SK-N-SH (cell line): Measurements from ENCODE around the gene PLA2G6. TPM values are rescaled to one million over a fixed set of nuclear protein-coding genes. Genes with fewer than 3 reads are reported as not detected.

Experiments used
- CTCF ChIA-PET: fragments of 300-600, 350-600 bp; formaldehyde crosslinking; extraction: SDS; loops from one replicate; lab custom pipeline; 2021; lab: Yijun Ruan, JAX
- POLR2A ChIA-PET: fragments of 350-600 bp; sonication (Branson Sonifier 250); formaldehyde crosslinking; extraction: SDS; loops from one replicate; lab custom pipeline; 2020; ENCODE audit warnings: antibody characterized with exemption, inconsistent platforms; lab: Yijun Ruan, JAX
- DNase-seq: peaks from one replicate; pipeline ENCODE4 v3.0.0; 2012
- H2AFZ ChIP-seq: fragments of 200-600 bp; sonication (generic); 2 replicates; pipeline ENCODE4 v1.8.1; 2016; ENCODE audit warnings: antibody characterized with exemption, mild to moderate bottlenecking, low read depth
- H3F3A ChIP-seq: fragments of 200-600 bp; sonication (generic); replicated peaks from 2 replicates; pipeline ENCODE3; 2016; ENCODE audit warnings: antibody characterized with exemption, mild to moderate bottlenecking; ENCODE audit not compliant: insufficient read depth
- H3K27ac ChIP-seq, 2 experiments: fragments of 200-500 bp in 1 of 2; fragments of 200-600 bp in 1 of 2; sonication (Bioruptor generic) in 1 of 2; sonication (generic), shearing (Covaris generic) in 1 of 2; 2 replicates each; pipeline versions ENCODE4 v1.5.1 to v1.6.1; 2014 to 2016; ENCODE audit warnings: low read depth in 2 of 2, inconsistent platforms in 1 of 2, low read length in 1 of 2, mild to moderate bottlenecking in 1 of 2, mixed read lengths in 1 of 2
- H3K27me3 ChIP-seq: fragments of 200-600 bp; sonication (generic), shearing (Covaris generic); 2 replicates; pipeline ENCODE4 v1.6.1; 2016; ENCODE audit warnings: mixed run types; ENCODE audit not compliant: insufficient read depth
- H3K36me3 ChIP-seq, 2 experiments: fragments of 200-500 bp in 1 of 2; fragments of 200-600 bp in 1 of 2; sonication (Bioruptor generic) in 1 of 2; sonication (generic) in 1 of 2; replicated peaks in 1 of 2; 2 replicates each; pipeline versions ENCODE3 to v1.5.1; 2014 to 2016; ENCODE audit warnings: low read length in 1 of 2, mild to moderate bottlenecking in 1 of 2; ENCODE audit not compliant: insufficient read depth in 2 of 2, control insufficient read depth in 1 of 2
- H3K4me1 ChIP-seq, 2 experiments: fragments of 200-500 bp in 1 of 2; fragments of 200-600 bp in 1 of 2; sonication (Bioruptor generic) in 1 of 2; sonication (generic), shearing (Covaris generic) in 1 of 2; 2 replicates each; pipeline versions ENCODE4 v1.5.1 to v1.6.1; 2014 to 2016; ENCODE audit warnings: low read depth in 1 of 2, low read length in 1 of 2, mixed run types in 1 of 2; ENCODE audit not compliant: insufficient read depth in 2 of 2, control insufficient read depth in 1 of 2
- H3K4me2 ChIP-seq: fragments of 200-600 bp; sonication (generic), shearing (Covaris generic); 2 replicates; pipeline ENCODE4 v1.6.1; 2017; ENCODE audit warnings: mixed run types
- H3K4me3 ChIP-seq, 2 experiments: fragments of 200-500 bp in 1 of 2; fragments of 200-600 bp in 1 of 2; sonication (Bioruptor generic) in 1 of 2; sonication (generic), shearing (Covaris generic) in 1 of 2; 2 replicates each; pipeline versions ENCODE4 v1.5.1 to v1.8.1; 2014 to 2016; ENCODE audit warnings: low read depth in 2 of 2, inconsistent platforms in 1 of 2, low read length in 1 of 2, mild to moderate bottlenecking in 1 of 2, mixed read lengths in 1 of 2, moderate library complexity in 1 of 2
- H3K79me2 ChIP-seq: fragments of 200-600 bp; sonication (generic); 2 replicates; pipeline ENCODE4 v1.8.1; 2017; ENCODE audit warnings: mild to moderate bottlenecking; ENCODE audit not compliant: insufficient read depth
- H3K9ac ChIP-seq: fragments of 200-600 bp; sonication (generic); 2 replicates; pipeline ENCODE4 v1.6.1; 2017; ENCODE audit warnings: mixed run types
- H3K9me2 ChIP-seq: fragments of 200-600 bp; sonication (generic); 2 replicates; pipeline ENCODE4 v1.6.1; 2017; ENCODE audit warnings: mixed run types
- H3K9me3 ChIP-seq: fragments of 200-600 bp; sonication (generic); 2 replicates; pipeline ENCODE4 v1.6.1; 2017; ENCODE audit warnings: mixed run types, mild to moderate bottlenecking, moderate library complexity
- H4K20me1 ChIP-seq: fragments of 200-600 bp; sonication (generic); 2 replicates; pipeline ENCODE4 v1.6.1; 2017; ENCODE audit warnings: mild to moderate bottlenecking, mixed run types; ENCODE audit not compliant: insufficient read depth
- FOSL2 ChIP-seq: IDR thresholded peaks from 2 replicates; pipeline ENCODE4 v1.4.0; 2012; ENCODE audit warnings: low read depth, mild to moderate bottlenecking, moderate library complexity, borderline replicate concordance
- FOXJ3 ChIP-seq: sonication (generic); formaldehyde crosslinking; IDR thresholded peaks from 2 replicates; pipeline ENCODE4 v1.5.1; 2020; ENCODE audit warnings: mild to moderate bottlenecking, missing genetic modification reagents
- GABPA ChIP-seq: IDR thresholded peaks from 2 replicates; pipeline ENCODE4 v1.4.0; 2012; ENCODE audit warnings: low read depth, mild to moderate bottlenecking
- GATA2 ChIP-seq: sonication (generic); formaldehyde crosslinking; IDR thresholded peaks from 2 replicates; pipeline ENCODE4 v1.5.0; 2020; ENCODE audit warnings: mild to moderate bottlenecking, missing genetic modification reagents
- MEF2A ChIP-seq: IDR thresholded peaks from 2 replicates; pipeline ENCODE4 v1.4.0; 2012; ENCODE audit warnings: low read depth, borderline replicate concordance
- MXI1 ChIP-seq: IDR thresholded peaks from 2 replicates; pipeline ENCODE4 v1.6.1; 2012; ENCODE audit warnings: mild to moderate bottlenecking, low read depth, low read length, improper control_type of control experiment
- NRF1 ChIP-seq: IDR thresholded peaks from 2 replicates; pipeline ENCODE4 v1.6.1; 2012; ENCODE audit warnings: low read depth, mild to moderate bottlenecking, low read length
- POLR2AphosphoS5 ChIP-seq: IDR thresholded peaks from 2 replicates; pipeline ENCODE4 v1.6.1; 2012; ENCODE audit warnings: low read depth, low read length
- RCOR1 ChIP-seq: fragments of 150-350 bp; IDR thresholded peaks from 2 replicates; pipeline ENCODE4 v1.6.1; 2017; ENCODE audit warnings: antibody characterized with exemption, low read length
- TAF1 ChIP-seq: IDR thresholded peaks from 2 replicates; pipeline ENCODE4 v1.6.1; 2012; ENCODE audit warnings: low read depth, mild to moderate bottlenecking, low read length, moderate library complexity, borderline replicate concordance
- WGBS: methylation state at CpG from one replicate; pipeline ENCODE4 v1.1.6; 2017; ENCODE audit warnings: low lambda C conversion rate; 5-methylcytosine and 5-hydroxymethylcytosine counted together
- polyA plus RNA-seq, 3 experiments: library from polyadenylated mRNA; depleted of rRNA; stranded (reverse); fragments of >200 nt; gene quantifications; 2 replicates each; pipeline ENCODE4 v1.2.3, GENCODE V29; 2012
- TF ChIP-seq, protein P1 (sequence below): IDR thresholded peaks from 2 replicates; pipeline ENCODE4 v1.4.0; 2012; ENCODE audit warnings: low read depth, borderline replicate concordance
- TF ChIP-seq, protein P2 (sequence below): IDR thresholded peaks from 2 replicates; pipeline ENCODE4 v1.4.0; 2012; ENCODE audit warnings: low read depth, borderline replicate concordance
- TF ChIP-seq, protein P3 (sequence below): fragments of 150-350 bp; IDR thresholded peaks from 2 replicates; pipeline ENCODE4 v1.6.1; 2016; ENCODE audit warnings: mild to moderate bottlenecking, low read depth, low read length
- TF ChIP-seq, protein P4 (sequence below): IDR thresholded peaks from 2 replicates; pipeline ENCODE4 v1.6.1; 2012; ENCODE audit warnings: mild to moderate bottlenecking, low read depth, low read length, moderate library complexity
- TF ChIP-seq, protein P5 (sequence below): IDR thresholded peaks from 2 replicates; pipeline ENCODE4; 2012

Gene PLA2G6
- polyA plus RNA-seq, 1 of the 3 experiments (the other 2 are of a cell fraction), result 10.5 TPM

DNA sequence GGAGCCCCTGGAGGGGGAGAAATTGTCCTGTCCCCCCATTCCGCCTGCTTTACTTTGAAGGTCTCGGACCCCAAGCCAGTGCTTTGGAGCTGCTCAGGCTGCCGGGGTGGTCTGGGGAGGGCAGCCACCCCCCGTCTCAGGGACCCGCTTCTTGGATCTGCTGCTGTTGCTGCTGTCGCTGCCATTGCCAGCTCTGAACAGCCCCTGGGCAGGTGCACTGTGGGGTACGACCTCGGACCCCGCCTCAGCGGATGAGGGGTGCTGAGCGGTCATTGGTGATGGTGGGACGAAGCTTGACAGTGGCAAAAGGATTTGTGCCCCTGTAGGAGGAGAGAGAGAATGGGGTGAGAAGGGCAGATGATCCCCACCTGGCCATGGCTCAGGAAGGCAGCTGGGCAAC, 96.6 kb downstream of the PLA2G6 start:
- CTCF ChIA-PET, result no interaction called here
- TF ChIP-seq, protein P1, sequence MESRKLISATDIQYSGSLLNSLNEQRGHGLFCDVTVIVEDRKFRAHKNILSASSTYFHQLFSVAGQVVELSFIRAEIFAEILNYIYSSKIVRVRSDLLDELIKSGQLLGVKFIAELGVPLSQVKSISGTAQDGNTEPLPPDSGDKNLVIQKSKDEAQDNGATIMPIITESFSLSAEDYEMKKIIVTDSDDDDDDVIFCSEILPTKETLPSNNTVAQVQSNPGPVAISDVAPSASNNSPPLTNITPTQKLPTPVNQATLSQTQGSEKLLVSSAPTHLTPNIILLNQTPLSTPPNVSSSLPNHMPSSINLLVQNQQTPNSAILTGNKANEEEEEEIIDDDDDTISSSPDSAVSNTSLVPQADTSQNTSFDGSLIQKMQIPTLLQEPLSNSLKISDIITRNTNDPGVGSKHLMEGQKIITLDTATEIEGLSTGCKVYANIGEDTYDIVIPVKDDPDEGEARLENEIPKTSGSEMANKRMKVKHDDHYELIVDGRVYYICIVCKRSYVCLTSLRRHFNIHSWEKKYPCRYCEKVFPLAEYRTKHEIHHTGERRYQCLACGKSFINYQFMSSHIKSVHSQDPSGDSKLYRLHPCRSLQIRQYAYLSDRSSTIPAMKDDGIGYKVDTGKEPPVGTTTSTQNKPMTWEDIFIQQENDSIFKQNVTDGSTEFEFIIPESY, result no peak
- TF ChIP-seq FOSL2 (no peak), GABPA (no peak), TAF1 (no peak), GATA2 (CRISPR knock-in tag) (no peak), MEF2A (no peak), POLR2AphosphoS5 (no peak), FOXJ3 (CRISPR knock-in tag) (no peak)
- TF ChIP-seq, protein P2, sequence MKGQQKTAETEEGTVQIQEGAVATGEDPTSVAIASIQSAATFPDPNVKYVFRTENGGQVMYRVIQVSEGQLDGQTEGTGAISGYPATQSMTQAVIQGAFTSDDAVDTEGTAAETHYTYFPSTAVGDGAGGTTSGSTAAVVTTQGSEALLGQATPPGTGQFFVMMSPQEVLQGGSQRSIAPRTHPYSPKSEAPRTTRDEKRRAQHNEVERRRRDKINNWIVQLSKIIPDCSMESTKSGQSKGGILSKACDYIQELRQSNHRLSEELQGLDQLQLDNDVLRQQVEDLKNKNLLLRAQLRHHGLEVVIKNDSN, result no peak
- no peak overlapping the region for H3K4me3 ChIP-seq
- H3K9me3 ChIP-seq, result no peaks in the 10 kb centered on the region
- DNase-seq, result no peak
- no peak overlapping the region for H3K27ac ChIP-seq
- H3F3A ChIP-seq, result no peaks in the 10 kb centered on the region
- H3K4me2 ChIP-seq, result no peak overlapping the region
- H3K27me3 ChIP-seq, result no peaks in the 10 kb centered on the region
- no CpG with 5 or more reads among the region's 12 CpGs for WGBS
- H3K36me3 ChIP-seq, result no peaks in the 10 kb centered on the region
- H4K20me1 ChIP-seq, result no peaks in the 10 kb centered on the region
- peaks cover 0 to 2% of the 10 kb centered on the region in 2 experiments; a peak in 1 of 4 replicates for H3K4me1 ChIP-seq
- no peaks in the 10 kb centered on the region for H3K9me2 ChIP-seq
- H3K9ac ChIP-seq, result no peak overlapping the region
- H3K79me2 ChIP-seq, result no peaks in the 10 kb centered on the region
- H2AFZ ChIP-seq, result no peak overlapping the region
- POLR2A ChIA-PET, result interaction anchor here (1.1 kb wide), 1 partner anchor 13 kb away, joined by 3 read pairs; no protein-coding TSS in a partner anchor

DNA sequence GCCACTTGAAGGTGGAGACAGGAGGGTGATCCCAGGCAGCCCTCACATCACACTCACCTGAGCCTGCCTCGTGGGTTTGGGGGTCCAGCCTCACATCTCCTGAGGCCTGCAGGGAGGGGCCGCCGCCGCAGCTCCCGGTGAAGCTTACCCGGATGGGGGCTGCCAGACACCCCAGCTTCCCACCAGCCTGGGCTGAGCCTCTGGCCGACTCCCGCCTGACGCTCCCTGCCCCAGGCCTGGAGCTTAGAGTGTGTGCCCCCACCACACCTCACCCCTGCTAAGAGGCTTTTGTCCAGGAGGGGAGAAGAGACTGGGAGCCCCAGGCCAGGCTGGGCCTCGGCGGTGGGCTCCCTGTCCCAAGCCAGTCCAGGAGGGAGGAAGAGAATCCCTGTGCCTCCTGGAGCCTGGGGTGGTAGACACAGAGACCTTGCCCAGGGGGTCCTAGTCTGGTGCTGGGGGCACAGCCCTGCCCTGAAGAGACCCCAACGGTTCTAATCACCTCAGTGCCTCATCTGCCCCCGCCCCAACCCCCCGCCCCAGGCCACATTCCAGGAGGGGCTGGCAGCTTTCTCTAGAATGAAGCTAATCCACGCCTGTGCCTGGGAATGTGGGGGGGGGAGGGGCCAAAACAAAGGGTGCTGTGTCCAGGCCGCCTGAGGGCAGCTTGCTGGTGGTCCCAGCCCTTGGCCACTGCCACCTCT, 97.5 kb downstream of the PLA2G6 start, which contains the start of gene SLC16A8:
Gene SLC16A8 (minus strand): TSS at position 254 of the 701 bp plus-strand sequence. CDS start 1,311 bp downstream, outside the sequence.
- Histone ChIP-seq H3K27me3 (no peaks in the 10 kb centered on the region), H3K9me2 (no peaks in the 10 kb centered on the region), H3K27ac (no peak within 1 kb of the TSS), H3F3A (no peaks in the 10 kb centered on the region), H3K4me1 (peaks cover 0 to 2% of the 10 kb centered on the region in 2 experiments; a peak in 1 of 4 replicates), H3K4me2 (no peak within 1 kb of the TSS), H3K4me3 (no peak within 1 kb of the TSS), H4K20me1 (no peaks in the 10 kb centered on the region), H3K36me3 (no peaks in the 10 kb centered on the region), H3K79me2 (no peaks in the 10 kb centered on the region), H3K9ac (no peak within 1 kb of the TSS), H2AFZ (no peak within 1 kb of the TSS), H3K9me3 (no peaks in the 10 kb centered on the region)
- no peak for DNase-seq
- WGBS, result 67% methylated on average over 1 of the region's 16 CpGs
- POLR2A ChIA-PET, result interaction anchor here (0.6 kb wide), 1 partner anchor 104 kb away, joined by 3 read pairs; no protein-coding TSS in a partner anchor
- CTCF ChIA-PET, result no interaction called here
- TF ChIP-seq NRF1 (no peak), MXI1 (no peak), RCOR1 (no peak), FOSL2 (no peak)
- TF ChIP-seq, protein P3, sequence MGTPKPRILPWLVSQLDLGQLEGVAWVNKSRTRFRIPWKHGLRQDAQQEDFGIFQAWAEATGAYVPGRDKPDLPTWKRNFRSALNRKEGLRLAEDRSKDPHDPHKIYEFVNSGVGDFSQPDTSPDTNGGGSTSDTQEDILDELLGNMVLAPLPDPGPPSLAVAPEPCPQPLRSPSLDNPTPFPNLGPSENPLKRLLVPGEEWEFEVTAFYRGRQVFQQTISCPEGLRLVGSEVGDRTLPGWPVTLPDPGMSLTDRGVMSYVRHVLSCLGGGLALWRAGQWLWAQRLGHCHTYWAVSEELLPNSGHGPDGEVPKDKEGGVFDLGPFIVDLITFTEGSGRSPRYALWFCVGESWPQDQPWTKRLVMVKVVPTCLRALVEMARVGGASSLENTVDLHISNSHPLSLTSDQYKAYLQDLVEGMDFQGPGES, result no peak
- TF ChIP-seq, protein P4, sequence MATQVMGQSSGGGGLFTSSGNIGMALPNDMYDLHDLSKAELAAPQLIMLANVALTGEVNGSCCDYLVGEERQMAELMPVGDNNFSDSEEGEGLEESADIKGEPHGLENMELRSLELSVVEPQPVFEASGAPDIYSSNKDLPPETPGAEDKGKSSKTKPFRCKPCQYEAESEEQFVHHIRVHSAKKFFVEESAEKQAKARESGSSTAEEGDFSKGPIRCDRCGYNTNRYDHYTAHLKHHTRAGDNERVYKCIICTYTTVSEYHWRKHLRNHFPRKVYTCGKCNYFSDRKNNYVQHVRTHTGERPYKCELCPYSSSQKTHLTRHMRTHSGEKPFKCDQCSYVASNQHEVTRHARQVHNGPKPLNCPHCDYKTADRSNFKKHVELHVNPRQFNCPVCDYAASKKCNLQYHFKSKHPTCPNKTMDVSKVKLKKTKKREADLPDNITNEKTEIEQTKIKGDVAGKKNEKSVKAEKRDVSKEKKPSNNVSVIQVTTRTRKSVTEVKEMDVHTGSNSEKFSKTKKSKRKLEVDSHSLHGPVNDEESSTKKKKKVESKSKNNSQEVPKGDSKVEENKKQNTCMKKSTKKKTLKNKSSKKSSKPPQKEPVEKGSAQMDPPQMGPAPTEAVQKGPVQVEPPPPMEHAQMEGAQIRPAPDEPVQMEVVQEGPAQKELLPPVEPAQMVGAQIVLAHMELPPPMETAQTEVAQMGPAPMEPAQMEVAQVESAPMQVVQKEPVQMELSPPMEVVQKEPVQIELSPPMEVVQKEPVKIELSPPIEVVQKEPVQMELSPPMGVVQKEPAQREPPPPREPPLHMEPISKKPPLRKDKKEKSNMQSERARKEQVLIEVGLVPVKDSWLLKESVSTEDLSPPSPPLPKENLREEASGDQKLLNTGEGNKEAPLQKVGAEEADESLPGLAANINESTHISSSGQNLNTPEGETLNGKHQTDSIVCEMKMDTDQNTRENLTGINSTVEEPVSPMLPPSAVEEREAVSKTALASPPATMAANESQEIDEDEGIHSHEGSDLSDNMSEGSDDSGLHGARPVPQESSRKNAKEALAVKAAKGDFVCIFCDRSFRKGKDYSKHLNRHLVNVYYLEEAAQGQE, result no peak
- TF ChIP-seq, protein P1, result no peak
- TF ChIP-seq, protein P5, sequence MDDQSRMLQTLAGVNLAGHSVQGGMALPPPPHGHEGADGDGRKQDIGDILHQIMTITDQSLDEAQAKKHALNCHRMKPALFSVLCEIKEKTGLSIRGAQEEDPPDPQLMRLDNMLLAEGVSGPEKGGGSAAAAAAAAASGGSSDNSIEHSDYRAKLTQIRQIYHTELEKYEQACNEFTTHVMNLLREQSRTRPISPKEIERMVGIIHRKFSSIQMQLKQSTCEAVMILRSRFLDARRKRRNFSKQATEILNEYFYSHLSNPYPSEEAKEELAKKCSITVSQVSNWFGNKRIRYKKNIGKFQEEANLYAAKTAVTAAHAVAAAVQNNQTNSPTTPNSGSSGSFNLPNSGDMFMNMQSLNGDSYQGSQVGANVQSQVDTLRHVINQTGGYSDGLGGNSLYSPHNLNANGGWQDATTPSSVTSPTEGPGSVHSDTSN, result no peak
